ENCODE measurements around the gene TCF7L2. TPM values are rescaled to one million over a fixed set of nuclear protein-coding genes. Genes with fewer than 3 reads are reported as not detected.

The TCF7L2 gene
- total RNA-seq, 1 experiment from 2014 or later = 45.2 TPM

- CTCF ChIA-PET = no interaction called here
- in situ Hi-C loops (cut with HindIII; ENCODE audit: low pct_unique_long_range_greater_than_20kb, low sequenced_read_pairs) = no loop called here
- peak overlapping the region; percentile 40; the same call in 1 of the 2 replicates for H3K27ac ChIP-seq (ENCODE audit: low read length)
- no TSS peak for BruUV-seq (replicated peaks)
- H3K9me3 ChIP-seq (ENCODE audit: control insufficient read depth, insufficient read depth, low read depth, low read length) = no peaks in the 10 kb centered on the region
- POLR2A ChIA-PET = no interaction called here
- no peak overlapping the region for H3K4me3 ChIP-seq (ENCODE audit: low read depth in 2 of 2, low read length in 2 of 2)
- H3K36me3 ChIP-seq (ENCODE audit: control insufficient read depth, insufficient read depth, low read length) = no peaks in the 10 kb centered on the region
- no peaks in the 10 kb centered on the region for H3K27me3 ChIP-seq (ENCODE audit: control insufficient read depth, insufficient read depth, low read length)
- peaks cover 16% of the 10 kb centered on the region for H3K4me1 ChIP-seq (ENCODE audit: control insufficient read depth, insufficient read depth, low read length)
- intact Hi-C loops (cut with micrococcal nuclease; ENCODE audit: unreplicated experiment) = loop anchor here (10.0 kb wide), 1 partner anchor 251 kb away; no protein-coding TSS in a partner anchor
- DNase-seq (ENCODE audit: low read depth, low spot score) (no peak), ATAC-seq (no peak)
- TF ChIP-seq POLR2AphosphoS5 (IDR thresholded peaks at IDR 0.05; ENCODE audit: low read depth, low read length) (no peak), REST (IDR thresholded peaks at IDR 0.05; ENCODE audit: insufficient read depth in 1 of 2, low read depth in 2 of 2, low read length in 1 of 2) (no peak), SIN3A (IDR thresholded peaks at IDR 0.05; ENCODE audit: borderline replicate concordance, insufficient read depth, low read depth, low read length) (no peak), TCF7L2 (IDR thresholded peaks at IDR 0.05; ENCODE audit: low read depth, low read length) (no peak), CTCF (IDR thresholded peaks at IDR 0.05) (no peak)
Measured at GRCh38 chr10:113133497-113134115, 183.6 kb downstream of the TCF7L2 start.

GRCh38 chr10:113135025-113135424 lies 185.0 kb downstream of the TCF7L2 start:
- ChIA-PET CTCF (no interaction called here), POLR2A (interaction anchor here (0.6 kb wide), 1 partner anchor 584 kb away, joined by 12 read pairs; no protein-coding TSS in a partner anchor)
- intact Hi-C loops (cut with micrococcal nuclease; ENCODE audit: unreplicated experiment) = loop anchor here (10.0 kb wide), 1 partner anchor 250 kb away; no protein-coding TSS in a partner anchor
- no TSS peak for BruUV-seq (replicated peaks)
- H3K4me1 ChIP-seq (ENCODE audit: control insufficient read depth, insufficient read depth, low read length) = peaks cover 11% of the 10 kb centered on the region
- no peak overlapping the region for H3K27ac ChIP-seq (ENCODE audit: low read length)
- no peaks in the 10 kb centered on the region for H3K9me3 ChIP-seq (ENCODE audit: control insufficient read depth, insufficient read depth, low read depth, low read length)
- ATAC-seq (no peak), DNase-seq (ENCODE audit: low read depth, low spot score) (no peak)
- H3K4me3 ChIP-seq (ENCODE audit: low read depth in 2 of 2, low read length in 2 of 2) = no peak overlapping the region
- no peaks in the 10 kb centered on the region for H3K27me3 ChIP-seq (ENCODE audit: control insufficient read depth, insufficient read depth, low read length)
- TF ChIP-seq POLR2AphosphoS5 (IDR thresholded peaks at IDR 0.05; ENCODE audit: low read depth, low read length) = no peak
- no peak for TF ChIP-seq SIN3A (IDR thresholded peaks at IDR 0.05; ENCODE audit: borderline replicate concordance, insufficient read depth, low read depth, low read length)
- TF ChIP-seq CTCF (IDR thresholded peaks at IDR 0.05) = no peak
- TF ChIP-seq TCF7L2 (IDR thresholded peaks at IDR 0.05; ENCODE audit: low read depth, low read length) = no peak
- no peak for TF ChIP-seq REST (IDR thresholded peaks at IDR 0.05; ENCODE audit: insufficient read depth in 1 of 2, low read depth in 2 of 2, low read length in 1 of 2)
- in situ Hi-C loops (cut with HindIII; ENCODE audit: low pct_unique_long_range_greater_than_20kb, low sequenced_read_pairs) = no loop called here
- H3K36me3 ChIP-seq (ENCODE audit: control insufficient read depth, insufficient read depth, low read length) = no peaks in the 10 kb centered on the region
